HG03108 (cell line): Measurements from ENCODE around the gene BTNL8.
"Not testable (repeated sequence)": the region's sequence is repeated elsewhere in the genome, so short reads cannot be mapped to it uniquely, and the experiment has no call there.

Experiments used
- ATAC-seq: cut with Tn5 transposase; IDR thresholded peaks from one replicate; pipeline ENCODE4 v1.9.1; 2021; ENCODE audit warnings: moderate library complexity; ENCODE audit not compliant: unreplicated experiment

Gene BTNL8

DNA sequence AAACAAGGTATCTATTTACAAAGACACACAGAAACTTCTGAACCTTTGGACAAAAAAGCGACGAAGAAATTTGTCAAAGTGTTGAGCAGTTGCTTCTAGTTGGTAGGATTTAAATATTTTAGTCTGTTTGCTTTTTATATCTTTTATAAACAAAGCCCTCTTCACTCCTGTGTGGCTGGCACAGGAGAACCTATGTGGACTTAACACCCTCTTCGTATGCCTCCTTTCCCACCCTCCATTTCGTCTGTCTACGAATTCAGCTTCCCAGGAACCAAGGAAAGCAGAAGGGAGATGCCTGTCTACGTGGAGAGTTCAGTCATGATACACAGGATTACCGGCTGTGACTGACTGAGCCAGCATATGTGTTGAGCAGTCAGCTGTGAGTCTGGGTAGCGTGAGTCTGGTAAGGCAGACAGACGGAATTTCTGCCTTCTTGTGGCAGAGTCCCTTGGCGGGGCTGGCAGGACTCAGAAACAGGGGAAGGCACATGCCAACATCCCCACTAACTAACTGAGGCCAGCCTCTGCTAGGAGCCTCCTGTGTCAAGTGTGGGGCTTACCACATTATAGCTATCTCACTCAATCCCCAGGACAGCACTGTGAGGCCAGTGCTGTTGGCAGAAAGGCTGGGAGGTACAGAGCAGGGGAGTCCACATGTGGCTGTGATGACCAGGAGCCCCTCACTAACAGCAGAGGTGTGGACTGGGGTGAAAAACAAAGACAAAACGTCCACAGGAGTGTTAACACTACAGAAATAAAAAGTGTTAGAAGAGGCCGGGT, 24.0 kb upstream of the BTNL8 start:
- no peak for ATAC-seq

DNA sequence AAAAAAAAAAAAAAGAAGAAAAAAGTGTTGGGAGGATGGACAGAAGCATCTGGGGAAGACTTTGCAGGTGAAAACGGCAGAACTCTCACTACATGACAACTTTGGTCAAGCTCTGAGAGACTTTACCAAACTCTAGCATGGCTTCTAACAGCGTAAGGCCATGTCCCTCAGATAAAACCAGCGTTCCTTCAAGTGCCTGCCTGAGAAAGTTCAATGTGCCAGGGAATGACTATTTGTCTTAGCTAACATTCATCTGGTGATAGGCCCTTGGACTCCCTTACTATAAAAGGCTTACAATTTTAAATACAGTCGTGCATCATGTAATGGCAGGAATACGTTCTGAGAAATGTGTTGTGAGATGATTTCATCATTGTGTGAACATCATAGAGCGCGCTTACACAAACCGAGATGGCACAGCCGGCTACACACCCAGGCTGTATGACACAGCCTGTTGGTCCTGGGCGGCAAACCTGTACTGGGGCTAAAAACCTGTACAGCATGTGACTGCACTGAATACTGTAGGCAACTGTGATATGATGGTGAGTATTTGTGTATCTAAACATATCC, 23.0 kb upstream of the BTNL8 start:
- ATAC-seq: no peak

DNA sequence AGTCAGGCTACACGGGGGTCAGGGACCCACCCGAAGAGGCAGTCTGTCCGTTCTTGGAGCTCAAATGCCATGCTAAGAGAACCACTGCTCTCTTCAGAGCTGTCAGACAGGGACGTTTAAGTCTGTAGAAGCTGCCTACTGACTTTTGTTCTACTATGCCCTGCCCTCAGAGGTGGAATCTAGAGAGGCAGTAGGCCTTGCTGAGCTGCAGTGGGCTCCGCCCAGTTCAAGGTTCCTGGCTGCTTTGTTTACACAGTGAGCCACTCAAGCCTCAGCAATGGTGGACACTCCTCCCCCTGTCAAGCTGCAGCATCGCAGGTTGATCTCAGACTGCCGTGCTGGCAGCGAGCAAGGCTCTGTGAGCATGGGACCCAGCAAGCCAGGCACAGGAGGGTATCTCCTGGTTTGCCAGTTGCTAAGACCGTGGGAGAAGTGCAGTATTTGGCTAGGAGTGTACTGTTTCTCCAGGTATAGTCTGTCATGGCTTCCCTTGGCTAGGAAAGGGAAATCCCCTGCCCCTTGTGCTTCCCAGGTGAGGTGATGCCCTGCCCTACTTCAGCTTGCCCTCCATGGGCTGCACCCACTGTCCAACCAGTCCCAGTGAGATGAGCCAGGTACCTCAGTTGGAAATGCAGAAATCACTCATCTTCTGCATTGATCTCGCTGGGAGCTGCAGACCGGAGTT, 13.0 kb upstream of the BTNL8 start:
- ATAC-seq: not testable (repeated sequence)

DNA sequence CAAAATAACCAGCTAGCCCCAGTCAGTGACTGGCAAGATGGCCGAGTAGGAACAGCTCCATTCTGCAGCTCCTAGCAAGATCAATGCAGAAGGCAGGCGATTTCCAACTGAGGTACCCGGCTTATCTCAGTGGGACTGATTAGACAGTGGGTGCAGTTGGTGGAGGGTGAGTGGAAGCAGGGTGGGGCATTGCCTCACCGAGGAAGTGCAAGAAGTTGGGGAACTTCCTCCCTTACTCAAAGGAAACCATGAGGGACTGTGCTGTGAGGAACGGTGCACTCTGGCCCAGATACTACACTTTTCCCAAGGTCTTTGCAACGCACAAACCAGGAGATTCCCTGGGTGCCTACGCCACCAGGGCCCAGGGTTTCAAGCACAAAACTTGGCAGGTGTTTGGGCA, 9.6 kb upstream of the BTNL8 start:
- ATAC-seq: no peak

DNA sequence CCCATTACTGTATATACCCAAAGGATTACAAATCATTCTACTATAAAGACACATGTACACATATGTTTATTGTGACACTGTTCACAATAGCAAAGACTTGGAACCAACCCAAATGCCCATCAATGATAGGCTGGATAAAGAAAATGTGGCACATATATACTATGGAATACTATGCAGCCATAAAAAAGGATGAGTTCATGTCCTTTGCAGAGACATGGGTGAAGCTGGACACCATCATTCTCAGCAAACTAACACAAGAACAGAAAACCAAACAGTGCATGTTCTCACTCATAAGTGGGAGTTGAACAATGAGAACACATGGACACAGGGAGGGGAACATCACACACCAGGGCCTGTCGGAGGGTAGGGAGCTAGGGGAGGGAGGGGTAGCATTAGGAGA, 3.6 kb upstream of the BTNL8 start:
- ATAC-seq: not testable (repeated sequence)

DNA sequence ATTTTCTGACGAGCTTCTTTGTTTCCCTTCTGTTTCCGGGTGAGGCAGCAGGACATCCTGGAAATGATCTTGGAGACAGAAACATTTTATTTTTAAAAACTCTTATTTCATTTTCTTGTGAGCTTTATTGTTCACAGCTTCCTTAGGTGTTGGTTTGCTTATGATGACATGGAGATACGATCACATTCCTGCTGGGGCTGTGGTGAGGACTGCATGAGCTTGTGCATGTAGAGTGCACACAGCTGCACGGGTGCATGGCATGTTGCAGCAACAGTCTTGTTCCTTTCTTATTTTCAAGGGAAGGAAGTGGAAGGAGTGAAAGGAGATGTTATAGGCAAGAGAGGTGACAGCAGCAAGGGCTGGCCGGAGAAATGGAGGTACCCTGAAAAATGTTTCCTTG, 1.2 kb downstream of the BTNL8 start:
- ATAC-seq: no peak

DNA sequence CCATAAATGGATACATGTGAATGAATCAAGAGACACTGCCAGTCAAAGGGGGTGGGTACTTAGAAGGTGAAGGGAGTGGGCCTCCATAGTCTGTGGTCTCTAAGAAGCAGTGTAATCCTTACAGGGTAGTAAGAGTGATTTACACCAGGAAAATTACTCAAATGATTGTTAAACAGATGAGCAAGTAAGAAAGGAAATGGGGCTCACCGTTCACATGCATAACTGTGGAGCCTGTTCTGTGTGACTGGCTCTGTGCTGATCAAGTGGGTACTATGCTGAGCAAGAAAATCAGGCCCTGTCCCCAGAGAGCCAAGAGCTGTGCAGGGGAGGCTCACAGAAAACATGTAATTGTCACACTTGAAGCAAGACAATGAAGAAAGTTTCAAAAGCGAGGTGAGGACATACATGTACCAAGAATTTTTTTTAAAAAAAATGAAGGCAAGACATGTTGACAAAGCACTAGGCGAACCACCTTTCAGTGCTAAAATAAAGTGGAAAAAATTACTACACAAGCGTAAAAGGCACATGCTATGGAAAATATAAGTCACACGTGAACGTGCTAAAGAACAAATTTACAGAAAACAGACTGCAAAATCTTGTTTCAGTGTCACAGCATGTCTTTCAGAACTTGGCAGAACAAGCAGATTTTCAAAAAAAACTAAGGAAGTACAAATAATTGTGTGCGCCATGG, 2.5 kb downstream of the BTNL8 start:
- ATAC-seq: no peak

DNA sequence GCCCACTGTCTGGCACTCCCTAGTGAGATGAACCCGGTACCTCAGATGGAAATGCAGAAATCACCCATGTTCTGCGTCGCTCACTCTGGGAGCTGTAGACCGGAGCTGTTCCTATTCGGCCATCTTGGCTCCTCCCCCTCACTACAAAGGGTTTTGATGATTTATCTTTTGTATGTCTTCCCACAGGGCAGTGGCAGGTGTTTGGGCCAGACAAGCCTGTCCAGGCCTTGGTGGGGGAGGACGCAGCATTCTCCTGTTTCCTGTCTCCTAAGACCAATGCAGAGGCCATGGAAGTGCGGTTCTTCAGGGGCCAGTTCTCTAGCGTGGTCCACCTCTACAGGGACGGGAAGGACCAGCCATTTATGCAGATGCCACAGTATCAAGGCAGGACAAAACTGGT, 9.4 kb downstream of the BTNL8 start:
- no peak for ATAC-seq

DNA sequence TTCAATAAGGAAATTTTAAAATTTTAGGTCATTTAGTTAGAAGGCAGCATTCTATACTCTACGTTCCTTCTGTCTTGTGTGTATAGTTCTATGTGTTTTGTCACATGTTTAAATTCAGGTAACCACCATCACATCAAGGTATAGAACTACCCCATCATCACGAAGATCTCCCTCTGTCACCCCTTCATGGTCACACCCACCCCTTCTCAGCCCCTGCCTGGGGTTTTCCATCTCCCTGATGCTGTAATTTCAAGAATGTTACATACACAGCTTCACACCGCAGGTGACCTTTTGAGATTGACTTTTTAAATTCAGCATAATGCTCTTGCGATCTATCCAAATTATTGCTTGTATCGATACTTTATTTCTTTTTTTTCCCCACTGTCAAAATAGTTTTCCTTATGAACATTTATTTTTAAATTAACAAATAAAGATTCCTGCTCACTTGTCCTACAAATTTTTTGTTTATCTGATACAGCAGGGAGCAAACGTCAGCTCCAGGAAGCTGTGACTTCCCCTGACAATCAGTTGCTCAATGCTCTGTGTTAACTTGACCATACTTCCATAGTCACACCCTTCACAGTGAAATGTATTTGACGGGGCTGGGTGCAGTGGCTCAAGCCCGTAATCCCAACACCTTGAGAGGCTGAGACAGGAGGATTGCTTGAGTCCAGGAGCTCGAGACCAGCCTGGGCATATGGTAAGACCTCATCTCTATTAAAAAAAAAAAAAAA, 10.2 kb downstream of the BTNL8 start:
- no peak for ATAC-seq

DNA sequence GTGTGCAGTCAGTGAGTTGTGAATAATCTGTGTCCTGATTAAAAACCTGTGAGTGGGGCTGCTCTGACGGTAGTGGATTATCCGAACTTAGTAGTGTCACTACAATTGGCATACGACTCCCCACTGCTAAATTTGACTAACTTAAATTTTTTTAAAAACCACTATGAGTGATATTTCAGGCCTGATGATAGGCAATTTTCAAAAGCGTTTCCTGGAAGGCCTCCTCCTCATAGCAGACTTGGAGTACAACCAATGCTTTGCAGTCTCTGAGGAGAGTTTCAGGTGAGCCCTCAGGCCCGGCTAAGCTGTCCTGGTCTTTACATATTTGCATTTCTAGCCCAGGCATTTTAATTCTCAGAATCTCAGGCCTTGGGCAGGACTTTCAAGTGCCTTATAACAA, 10.8 kb downstream of the BTNL8 start:
- ATAC-seq: no peak

DNA sequence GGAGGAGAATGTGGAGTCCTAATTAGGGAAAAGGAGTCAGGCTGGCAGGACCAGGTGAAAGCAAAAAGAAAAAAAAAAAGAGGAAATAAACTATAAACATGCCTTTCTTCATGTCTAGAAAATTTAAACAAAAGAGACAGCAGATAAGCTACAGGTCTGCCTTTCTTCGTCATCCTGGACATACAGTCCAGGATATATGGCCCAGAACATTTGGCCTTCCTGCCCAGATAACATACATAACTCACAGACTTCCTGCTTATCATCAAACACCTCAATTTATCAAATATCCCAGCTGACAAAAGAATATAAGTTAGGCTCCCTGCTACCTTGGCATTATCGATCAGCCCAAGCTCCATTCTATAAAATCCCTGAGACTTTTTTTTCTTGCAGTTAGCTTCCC, 11.2 kb downstream of the BTNL8 start:
- ATAC-seq: no peak

DNA sequence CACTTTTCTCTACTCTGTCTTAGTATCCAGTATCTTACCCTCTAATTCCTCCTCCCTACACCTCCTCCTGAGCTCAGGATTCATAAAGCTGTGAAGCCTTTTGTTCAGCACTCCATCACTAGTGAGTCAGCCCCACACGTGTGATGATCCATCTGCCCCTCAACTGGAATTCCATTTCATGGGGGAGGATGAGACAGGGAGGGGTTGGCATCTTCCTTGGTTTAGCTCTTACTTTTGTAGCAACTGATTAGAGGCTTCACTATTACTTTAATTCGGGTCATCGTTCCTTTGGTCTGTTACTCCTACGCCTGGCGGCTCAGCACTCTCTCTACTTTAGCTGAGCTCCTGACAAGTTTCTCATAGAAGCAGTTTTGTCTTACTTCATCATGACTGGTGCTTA, 11.8 kb downstream of the BTNL8 start:
- ATAC-seq: no peak

DNA sequence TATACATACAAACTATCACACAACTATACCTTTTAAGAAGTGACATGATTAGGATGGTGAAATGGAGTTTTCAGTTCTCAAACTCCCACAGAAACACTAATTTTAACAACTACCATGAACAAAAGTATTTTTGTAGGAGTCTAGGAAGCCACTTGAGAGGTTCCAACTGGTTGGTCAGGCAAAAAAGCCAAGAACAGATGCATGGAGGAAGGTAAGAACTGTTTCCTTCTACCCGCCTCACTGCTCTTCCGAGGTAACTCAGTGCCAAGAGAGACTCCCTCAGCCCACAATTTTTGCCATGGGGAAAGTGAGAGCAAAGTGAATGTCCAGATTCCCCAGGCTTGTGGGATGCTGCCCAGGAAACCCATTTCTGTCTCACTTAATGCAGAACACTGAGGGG, 15.7 kb downstream of the BTNL8 start:
- ATAC-seq: no peak

DNA sequence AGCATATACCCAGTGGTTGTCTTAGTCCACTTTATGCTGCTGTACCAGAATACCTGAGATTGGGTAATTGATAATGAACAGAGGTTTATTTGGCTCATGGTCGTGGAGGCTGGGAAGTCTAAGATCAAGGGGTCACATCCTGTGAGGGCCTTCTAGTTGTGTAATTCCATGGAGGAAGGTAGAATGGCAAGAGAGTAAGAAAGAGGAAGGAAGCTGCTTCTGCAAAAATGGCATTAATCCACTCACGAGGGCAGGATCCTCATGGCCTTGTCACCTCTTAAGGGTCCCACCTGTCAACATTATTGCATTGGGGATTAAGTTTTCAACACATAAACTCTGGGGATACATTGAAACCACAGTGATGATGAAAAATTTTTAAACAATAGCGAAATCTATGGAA, 17.0 kb downstream of the BTNL8 start:
- no peak for ATAC-seq

DNA sequence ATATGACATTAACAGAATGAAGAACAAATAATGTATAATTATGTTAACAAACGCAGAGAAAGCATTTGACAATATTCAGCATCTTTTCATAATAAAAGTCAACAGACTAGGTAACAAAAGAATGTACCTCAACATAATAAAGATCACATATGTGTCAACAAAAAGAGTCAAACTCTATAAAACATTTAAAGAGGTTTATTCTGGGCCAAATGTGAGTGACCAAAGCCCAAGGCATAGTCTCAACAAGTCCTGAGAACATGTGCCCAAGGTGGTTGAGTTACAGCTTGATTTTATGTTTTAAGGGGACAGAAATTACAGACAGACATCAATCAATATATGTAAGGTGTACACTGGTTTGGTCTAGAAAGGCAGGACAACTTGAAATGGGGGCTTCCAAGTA, 19.4 kb downstream of the BTNL8 start:
- ATAC-seq: no peak

DNA sequence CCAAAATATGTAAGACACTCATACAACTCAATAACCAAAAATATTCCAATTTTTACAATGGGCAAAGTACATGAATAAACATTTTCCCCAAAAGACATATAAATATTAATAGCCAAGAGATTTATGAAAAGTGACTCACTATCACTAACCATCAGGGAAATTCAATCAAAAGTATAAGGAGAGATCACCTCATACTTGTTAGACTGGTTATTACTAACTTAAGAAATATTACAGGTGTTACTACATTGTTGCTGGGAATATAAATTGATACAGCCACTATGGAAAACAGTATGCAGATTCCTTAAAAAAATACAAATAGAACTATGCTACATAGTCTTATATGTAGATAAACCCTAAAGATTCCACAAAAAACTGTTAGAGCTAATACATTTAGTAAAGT, 21.8 kb downstream of the BTNL8 start:
- ATAC-seq: no peak

DNA sequence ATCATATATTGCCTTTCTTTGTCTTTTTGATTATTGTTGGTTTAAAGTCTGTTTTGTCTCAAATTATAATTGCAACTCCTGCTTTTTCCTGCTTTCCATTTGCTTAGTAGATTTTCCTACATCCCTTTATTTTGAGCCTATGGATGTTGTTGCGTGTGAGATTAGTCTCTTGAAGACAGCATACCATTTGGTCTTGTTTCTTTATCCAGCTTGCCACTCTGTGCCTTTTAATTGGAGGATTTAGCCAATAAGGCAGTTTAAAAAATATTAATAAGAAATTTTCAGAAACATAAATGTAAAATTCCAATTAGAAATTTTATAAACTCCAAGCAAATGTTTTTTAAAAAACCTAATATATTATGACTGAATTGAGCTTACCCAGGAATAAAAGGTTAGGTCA, 24.0 kb downstream of the BTNL8 start:
- ATAC-seq: no peak

DNA sequence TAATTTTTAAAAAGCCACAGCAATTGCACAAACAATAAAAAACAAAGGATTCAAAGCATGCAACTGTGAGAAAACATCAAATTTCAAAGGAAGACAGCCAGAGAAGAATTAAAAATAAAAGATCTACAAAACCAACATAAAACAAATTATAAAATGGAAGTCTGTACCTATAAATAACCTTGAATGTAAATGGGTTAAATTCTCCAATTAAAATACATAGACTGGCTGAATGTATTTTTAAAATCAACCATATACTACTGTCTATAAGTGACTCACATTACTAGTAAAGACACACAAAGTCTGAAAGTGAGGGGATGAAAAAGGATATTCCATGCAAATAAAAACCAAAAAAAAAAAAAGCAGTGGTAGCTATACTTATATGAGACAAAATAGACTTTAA, 33.7 kb downstream of the BTNL8 start:
- ATAC-seq: no peak

DNA sequence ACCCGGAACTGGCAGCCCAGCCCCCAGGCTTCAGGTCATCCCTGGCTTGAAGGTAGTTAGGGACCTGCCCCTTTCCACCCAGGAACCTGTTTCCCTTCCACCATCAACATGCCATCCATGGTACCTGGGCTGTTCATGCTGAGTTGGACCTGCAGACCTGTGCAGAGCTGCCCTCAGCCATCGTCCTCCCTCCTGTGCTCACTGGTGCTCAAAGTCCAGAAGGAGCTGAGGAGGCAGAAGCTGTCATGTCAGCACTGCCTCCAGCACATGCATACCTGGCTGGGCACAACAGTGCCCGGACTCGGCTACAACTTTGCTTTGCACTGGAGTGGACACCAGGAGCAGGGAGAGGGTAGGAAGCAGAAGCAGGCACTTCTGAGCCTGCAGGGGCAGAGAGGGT, 36.2 kb downstream of the BTNL8 start:
- ATAC-seq: no peak

DNA sequence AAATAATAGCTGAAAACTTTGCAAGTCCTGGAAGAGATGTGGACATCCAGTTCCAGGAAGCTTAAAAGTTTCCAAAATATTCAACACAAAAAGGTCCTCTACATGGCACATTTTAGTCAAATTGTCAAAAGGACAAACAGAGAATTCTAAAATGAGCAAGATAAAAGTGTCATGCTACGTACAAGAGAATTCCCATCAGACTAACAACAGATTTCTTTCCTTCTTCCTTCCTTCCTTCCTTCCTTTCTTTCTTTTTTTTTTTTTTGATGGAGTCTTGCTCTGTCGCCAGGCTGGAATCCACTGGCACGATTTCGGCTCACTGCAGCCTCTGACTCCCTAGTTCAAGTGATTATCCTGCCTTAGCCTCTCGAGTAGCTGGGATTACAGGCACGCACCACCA, 39.3 kb downstream of the BTNL8 start:
- no peak for ATAC-seq

DNA sequence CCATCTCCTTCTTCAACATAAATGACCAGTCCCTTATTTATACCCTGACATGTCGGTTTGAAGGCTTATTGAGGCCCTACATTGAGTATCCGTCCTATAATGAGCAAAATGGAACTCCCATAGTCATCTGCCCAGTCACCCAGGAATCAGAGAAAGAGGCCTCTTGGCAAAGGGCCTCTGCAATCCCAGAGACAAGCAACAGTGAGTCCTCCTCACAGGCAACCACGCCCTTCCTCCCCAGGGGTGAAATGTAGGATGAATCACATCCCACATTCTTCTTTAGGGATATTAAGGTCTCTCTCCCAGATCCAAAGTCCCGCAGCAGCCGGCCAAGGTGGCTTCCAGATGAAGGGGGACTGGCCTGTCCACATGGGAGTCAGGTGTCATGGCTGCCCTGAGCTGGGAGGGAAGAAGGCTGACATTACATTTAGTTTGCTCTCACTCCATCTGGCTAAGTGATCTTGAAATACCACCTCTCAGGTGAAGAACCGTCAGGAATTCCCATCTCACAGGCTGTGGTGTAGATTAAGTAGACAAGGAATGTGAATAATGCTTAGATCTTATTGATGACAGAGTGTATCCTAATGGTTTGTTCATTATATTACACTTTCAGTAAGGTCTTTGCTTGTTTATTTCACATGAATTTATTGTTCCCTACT, 51.5 kb downstream of the BTNL8 start:
- no peak for ATAC-seq
